Limb (tissue), 2 donors: ENCODE results near the gene MIB2.

ENCODE experiments used
- DNase-seq, 2 donors: peaks; one replicate each; pipeline ENCODE4 v3.0.0-alpha.2; 2016; ENCODE audit errors: extremely low spot score in 2 of 2

MIB2 gene

GRCh38 chr1:1598051-1598719, 17.1 kb upstream of the MIB2 start:
- DNase-seq, result no peak

DNA sequence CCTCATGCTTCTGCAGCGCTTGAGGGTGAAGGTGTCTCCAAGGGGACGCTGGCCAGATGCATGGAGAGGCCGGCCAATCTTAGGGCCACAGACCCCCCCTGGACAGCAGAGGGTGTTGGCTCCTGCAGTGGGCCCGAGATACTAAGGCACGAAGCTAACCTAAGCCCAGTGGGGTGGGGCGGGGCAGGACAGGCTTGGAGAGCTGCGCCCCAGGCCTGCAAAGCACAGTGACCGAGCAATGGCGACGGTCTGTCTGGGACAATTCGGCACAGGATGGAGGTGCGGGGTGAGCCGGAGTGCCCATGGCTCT, 16.6 kb upstream of the MIB2 start:
- no peak for DNase-seq

GRCh38 chr1:1599030-1599934, 16.0 kb upstream of the MIB2 start:
- no peak for DNase-seq

- DNase-seq, result no peak
Measured at GRCh38 chr1:1599935-1600860, 15.1 kb upstream of the MIB2 start, which contains the start of gene FNDC10. Gene FNDC10 (minus strand): TSS chr1:1600135. CDS start chr1:1600015, 120 bp downstream.

- DNase-seq, result no peak
Measured at GRCh38 chr1:1600861-1601563, 14.3 kb upstream of the MIB2 start.

DNA sequence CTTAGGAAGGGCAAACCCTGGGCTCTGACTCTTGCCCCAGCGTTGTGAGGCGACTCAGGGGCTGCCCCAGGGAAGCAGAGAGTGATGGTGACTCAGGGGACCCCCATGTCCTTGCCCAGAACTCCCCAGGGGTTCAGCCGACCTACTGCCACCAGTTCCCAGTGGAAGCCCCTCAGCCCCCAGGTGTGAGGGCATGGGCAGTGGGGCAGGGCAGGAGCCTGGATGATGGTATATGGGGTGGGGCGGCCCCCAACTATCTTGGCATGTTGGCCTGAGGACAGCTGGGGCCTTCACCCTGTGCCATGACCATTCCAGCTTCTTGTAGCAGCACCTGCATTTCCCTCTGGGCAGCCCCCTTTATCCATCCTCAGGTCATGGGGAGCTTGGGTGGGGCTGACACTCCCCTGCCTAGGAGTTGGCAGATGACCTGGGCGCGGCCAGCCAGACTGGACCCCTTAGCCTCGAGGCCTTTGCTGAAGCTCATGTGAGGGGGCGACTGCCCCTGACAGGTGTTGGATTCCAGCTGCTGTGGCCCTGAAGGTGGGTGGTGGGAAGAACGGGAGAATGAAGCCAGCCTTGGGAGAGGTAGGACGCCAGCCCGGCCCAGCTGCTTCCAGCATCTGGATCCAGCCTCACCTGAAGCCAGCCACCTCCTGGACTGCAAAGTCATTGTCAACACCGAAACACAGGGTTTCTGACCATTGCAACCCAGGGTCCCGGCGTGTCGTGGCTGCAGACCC, 13.6 kb upstream of the MIB2 start:
- no peak for DNase-seq

GRCh38 chr1:1602304-1602967, 12.9 kb upstream of the MIB2 start:
- DNase-seq, result no peak

GRCh38 chr1:1602968-1603506, 12.3 kb upstream of the MIB2 start:
- DNase-seq, result no peak

DNA sequence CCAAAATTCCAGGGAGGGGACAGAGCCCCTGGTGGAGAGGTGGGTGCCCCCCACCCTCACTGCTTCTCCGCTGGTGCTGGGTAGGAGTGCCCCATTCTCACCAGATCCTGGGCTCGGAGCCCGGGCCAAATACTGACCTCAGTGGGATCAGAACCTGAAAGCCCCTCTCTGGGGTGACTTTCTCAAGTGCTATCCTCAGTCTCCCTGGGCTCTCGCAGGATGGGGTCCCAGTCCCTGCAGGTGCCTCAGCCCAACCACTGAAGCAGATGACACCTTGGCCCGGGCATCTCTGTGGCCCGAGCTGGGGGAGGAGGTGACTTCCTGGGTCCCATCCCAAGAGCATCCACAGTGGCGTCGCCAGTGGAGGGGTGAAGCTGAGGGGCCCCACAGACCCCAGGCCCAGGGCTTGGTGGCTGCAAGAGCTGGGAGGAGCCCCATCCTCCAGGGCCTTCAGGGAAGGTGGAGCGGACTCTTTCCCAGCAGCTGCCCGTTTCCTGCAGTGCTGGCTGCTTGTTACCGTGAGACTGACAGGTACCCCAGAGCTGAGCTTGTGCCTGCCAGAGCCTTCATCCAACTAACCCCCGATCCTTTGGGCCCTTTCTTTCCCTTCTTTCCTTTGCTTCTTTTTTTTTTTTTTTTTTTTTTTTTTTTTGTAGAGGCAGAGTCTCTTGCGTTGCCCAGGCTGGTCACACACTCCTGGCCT, 11.5 kb upstream of the MIB2 start:
- no peak for DNase-seq

DNA sequence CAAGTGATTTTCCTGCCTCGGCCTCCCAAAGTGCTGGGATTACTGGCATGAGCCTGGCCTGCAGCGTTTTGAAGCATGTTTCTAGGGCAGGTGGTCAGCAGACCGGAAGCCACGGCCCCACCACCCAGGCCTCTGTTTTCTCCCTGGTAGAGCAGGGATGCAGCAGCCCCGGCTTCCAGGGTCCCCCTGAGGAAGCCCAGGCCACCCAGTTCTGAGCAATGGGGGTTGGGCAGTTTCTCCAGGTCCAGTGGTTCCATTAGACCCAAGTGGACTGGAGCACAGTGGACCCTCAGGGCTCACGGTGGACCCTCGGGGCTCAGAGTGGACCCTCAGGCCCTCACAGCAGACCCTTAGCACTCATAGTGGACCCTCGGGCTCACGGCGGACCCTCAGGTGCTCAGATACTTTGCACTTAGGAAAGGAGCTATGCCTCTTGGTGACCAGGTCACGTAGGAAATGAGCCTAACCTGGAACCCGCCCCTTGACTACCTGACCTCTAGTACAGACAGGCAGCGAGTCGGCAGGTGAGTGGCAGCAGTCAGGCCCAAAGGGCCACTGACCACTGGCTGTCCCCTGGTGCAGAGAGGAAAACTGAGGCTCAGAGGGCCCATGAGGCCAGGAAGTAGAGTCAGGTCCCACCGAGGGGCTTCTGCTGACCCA, 10.8 kb upstream of the MIB2 start:
- no peak for DNase-seq

- DNase-seq, result no peak
Measured at GRCh38 chr1:1605034-1605591, 10.2 kb upstream of the MIB2 start.

DNA sequence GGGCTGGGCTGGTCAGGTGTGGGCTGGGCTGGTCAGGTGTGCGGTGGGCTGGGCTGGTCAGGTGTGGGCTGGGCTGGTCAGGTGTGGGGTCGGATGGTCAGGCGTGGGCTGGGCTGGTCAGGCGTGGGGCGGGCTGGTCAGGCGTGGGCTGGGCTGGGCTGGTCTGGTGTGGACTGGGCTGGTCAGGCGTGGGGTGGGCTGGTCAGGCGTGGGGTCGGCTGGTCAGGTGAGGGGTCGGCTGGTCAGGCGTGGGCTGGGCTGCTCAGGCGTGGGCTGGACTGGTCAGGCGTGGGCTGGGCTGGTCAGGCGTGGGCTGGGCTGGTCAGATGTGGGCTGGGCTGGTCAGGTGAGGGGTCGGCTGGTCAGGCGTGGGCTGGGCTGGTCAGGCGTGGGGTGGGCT, 9.6 kb upstream of the MIB2 start:
- DNase-seq, result no peak

DNA sequence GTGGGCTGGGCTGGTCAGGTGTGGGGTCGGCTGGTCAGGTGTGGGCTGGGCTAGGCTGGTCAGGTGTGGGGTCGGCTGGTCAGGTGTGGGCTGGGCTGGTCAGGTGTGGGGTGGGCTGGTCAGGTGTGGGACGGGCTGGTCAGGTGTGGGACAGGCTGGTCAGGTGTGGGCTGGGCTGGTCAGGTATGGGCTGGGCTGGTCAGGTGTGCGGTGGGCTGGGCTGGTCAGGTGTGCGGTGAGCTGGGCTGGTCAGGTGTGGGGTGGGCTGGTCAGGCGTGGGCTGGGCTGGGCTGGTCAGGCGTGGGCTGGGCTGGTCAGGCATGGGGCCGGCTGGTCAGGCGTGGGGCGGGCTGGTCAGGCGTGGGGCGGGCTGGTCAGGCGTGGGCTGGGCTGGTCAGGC, 9.1 kb upstream of the MIB2 start:
- DNase-seq, result no peak

DNA sequence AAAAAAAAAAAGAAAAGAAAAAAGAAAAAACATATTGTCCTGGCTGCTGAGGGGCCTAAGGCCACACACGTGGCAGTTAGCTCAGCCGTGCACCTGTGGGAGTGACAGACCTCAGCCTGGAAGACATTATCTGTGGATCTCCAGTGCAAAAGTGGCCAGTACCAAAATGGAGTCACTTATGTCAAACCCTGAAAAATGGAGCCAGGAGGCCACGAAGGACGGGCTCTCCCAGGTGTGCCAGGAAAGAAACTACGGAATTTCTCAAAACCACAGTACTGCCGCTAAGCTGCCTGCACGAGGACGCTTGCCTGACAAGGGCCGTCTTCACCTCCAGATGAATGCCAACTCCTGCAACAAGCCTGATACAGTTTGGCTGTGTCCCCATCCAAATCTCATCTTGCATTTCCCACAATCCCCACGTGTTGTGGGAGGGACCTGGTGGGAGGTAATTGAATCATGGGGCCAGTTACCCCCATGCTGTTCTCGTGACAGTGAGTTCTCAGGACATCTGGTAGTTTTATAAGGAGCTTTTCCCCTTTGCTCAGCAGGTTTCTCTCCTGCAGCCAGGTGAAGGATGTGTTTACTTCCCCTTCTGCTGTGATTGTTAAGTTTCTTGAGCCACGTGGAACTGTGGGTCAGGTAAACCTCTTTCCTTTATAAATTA, 5.3 kb upstream of the MIB2 start:
- DNase-seq, result no peak

- no peak for DNase-seq
Measured at GRCh38 chr1:1610796-1611195, 4.5 kb upstream of the MIB2 start.

- DNase-seq, result no peak
Measured at GRCh38 chr1:1612104-1612400, 3.2 kb upstream of the MIB2 start.

GRCh38 chr1:1613509-1614082, 1.7 kb upstream of the MIB2 start:
- DNase-seq, result no peak
